ENCODE results near the gene SMIM29. TPM values are rescaled to one million over a fixed set of nuclear protein-coding genes. Genes with fewer than 3 reads are reported as not detected.

SMIM29 gene
- total and polyA plus RNA-seq, 2 donors (not counting 3 experiments of a cell fraction or from before 2014, with no cell fraction given), result 37.6 to 75.2 TPM

- Histone ChIP-seq H3K9me3 (replicated peaks; ENCODE audit: control insufficient read depth, insufficient read depth, low read length) (no peaks in the 10 kb centered on the region), H3K4me3 (replicated peaks in 1 of 3; ENCODE audit: insufficient read depth in 1 of 3, low read depth in 1 of 3, low read length in 3 of 3) (no peak overlapping the region), H4K20me1 (replicated peaks; ENCODE audit: control insufficient read depth, extremely low read depth, insufficient read depth, low read length) (no peaks in the 10 kb centered on the region), H3K9ac (replicated peaks; ENCODE audit: extremely low read depth, insufficient read depth, low read length) (no peak overlapping the region), H3K9me1 (replicated peaks; ENCODE audit: control insufficient read depth, extremely low read depth, insufficient read depth, low read length) (no peaks in the 10 kb centered on the region), H3K79me2 (ENCODE audit: control insufficient read depth, insufficient read depth, low read length) (no peaks in the 10 kb centered on the region), H3K27me3 (ENCODE audit: control insufficient read depth in 2 of 2, insufficient read depth in 2 of 2, low read length in 2 of 2) (no peaks in the 10 kb centered on the region), H3K36me3 (ENCODE audit: control insufficient read depth in 2 of 2, extremely low read depth in 1 of 2, insufficient read depth in 2 of 2, low read length in 2 of 2) (no peaks in the 10 kb centered on the region), H3K27ac (ENCODE audit: insufficient read depth, low read depth, low read length) (no peak overlapping the region), H2AFZ (ENCODE audit: low read depth, low read length) (no peak overlapping the region), H3K4me2 (ENCODE audit: insufficient read depth, low read length) (no peak overlapping the region), H3K4me1 (ENCODE audit: control insufficient read depth, extremely low read depth, insufficient read depth, low read length) (no peaks in the 10 kb centered on the region)
- intact Hi-C loops (cut with micrococcal nuclease) (no loop called here), dilution Hi-C loops (cut with MboI; ENCODE audit: extremely low pct_ligation_motif_present, low sequenced_read_pairs) (no loop called here)
- DNase-seq (ENCODE audit: low read depth, low spot score) (no peak), FAIRE-seq (no peak)
- BruUV-seq (replicated peaks), result no TSS peak
- no peak for TF ChIP-seq POLR2AphosphoS5 (IDR thresholded peaks at IDR 0.05; ENCODE audit: insufficient read depth, low read depth, low read length)
- no peak for TF ChIP-seq MYC (IDR thresholded peaks at IDR 0.05; ENCODE audit: low read depth, low read length)
- TF ChIP-seq POLR2A (IDR thresholded peaks at IDR 0.05; ENCODE audit: low read depth, low read length), result no peak
- TF ChIP-seq EZH2 (IDR thresholded peaks at IDR 0.05; ENCODE audit: borderline replicate concordance, low read depth, low read length, severe bottlenecking), result no peak
- no peak for TF ChIP-seq MAX (IDR thresholded peaks at IDR 0.05; ENCODE audit: insufficient read depth, insufficient read length)
- no peak for TF ChIP-seq FOS (IDR thresholded peaks at IDR 0.05; ENCODE audit: borderline replicate concordance, insufficient read depth, low read length)
- TF ChIP-seq, protein P1, sequence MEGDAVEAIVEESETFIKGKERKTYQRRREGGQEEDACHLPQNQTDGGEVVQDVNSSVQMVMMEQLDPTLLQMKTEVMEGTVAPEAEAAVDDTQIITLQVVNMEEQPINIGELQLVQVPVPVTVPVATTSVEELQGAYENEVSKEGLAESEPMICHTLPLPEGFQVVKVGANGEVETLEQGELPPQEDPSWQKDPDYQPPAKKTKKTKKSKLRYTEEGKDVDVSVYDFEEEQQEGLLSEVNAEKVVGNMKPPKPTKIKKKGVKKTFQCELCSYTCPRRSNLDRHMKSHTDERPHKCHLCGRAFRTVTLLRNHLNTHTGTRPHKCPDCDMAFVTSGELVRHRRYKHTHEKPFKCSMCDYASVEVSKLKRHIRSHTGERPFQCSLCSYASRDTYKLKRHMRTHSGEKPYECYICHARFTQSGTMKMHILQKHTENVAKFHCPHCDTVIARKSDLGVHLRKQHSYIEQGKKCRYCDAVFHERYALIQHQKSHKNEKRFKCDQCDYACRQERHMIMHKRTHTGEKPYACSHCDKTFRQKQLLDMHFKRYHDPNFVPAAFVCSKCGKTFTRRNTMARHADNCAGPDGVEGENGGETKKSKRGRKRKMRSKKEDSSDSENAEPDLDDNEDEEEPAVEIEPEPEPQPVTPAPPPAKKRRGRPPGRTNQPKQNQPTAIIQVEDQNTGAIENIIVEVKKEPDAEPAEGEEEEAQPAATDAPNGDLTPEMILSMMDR (IDR thresholded peaks at IDR 0.05; ENCODE audit: extremely low read depth in 1 of 2, insufficient read depth in 1 of 2, low read depth in 1 of 2, low read length in 2 of 2), result no peak
- TF ChIP-seq JUN (IDR thresholded peaks at IDR 0.05; ENCODE audit: borderline replicate concordance, insufficient read depth, insufficient read length, low read depth), result no peak
- TF ChIP-seq GATA2 (IDR thresholded peaks at IDR 0.05; ENCODE audit: insufficient read depth, insufficient read length, low read depth, low read length), result no peak
- POLR2A ChIA-PET, result no interaction called here
- CTCF ChIA-PET, result interaction anchor here (2.5 to 3.6 kb wide), 2 partner anchors 9 to 210 kb away, joined by 7 to 22 read pairs; no protein-coding TSS in a partner anchor
These were observed 44.1 kb downstream of the SMIM29 start for GRCh38 chr6:34204693-34205092.
